CMK (cell line): Measurements from ENCODE around the gene MGAT4A.

Source experiments
- DNase-seq: peaks from one replicate; pipeline ENCODE4 v3.0.0-alpha.2; 2010; ENCODE audit warnings: low read depth

The MGAT4A gene

GRCh38 chr2:98572211-98572610 is 158.7 kb downstream of the MGAT4A start:
- no peak for DNase-seq

- no peak for DNase-seq
Observed at GRCh38 chr2:98571796-98572195, 159.1 kb downstream of the MGAT4A start.

GRCh38 chr2:98571121-98571701 is 159.7 kb downstream of the MGAT4A start:
- DNase-seq, result no peak

- no peak for DNase-seq
Observed at GRCh38 chr2:98570356-98570755, 160.6 kb downstream of the MGAT4A start.

GRCh38 chr2:98569915-98570314 is 161.0 kb downstream of the MGAT4A start:
- no peak for DNase-seq

GRCh38 chr2:98569197-98569793 is 161.6 kb downstream of the MGAT4A start:
- DNase-seq, result no peak
